ENCODE measurements around the gene AK2. TPM values are rescaled to one million over a fixed set of nuclear protein-coding genes. Genes with fewer than 3 reads are reported as not detected.

The AK2 gene
- total and polyA plus RNA-seq, 4 donors: 34.2 to 181 (median 115) TPM

DNA sequence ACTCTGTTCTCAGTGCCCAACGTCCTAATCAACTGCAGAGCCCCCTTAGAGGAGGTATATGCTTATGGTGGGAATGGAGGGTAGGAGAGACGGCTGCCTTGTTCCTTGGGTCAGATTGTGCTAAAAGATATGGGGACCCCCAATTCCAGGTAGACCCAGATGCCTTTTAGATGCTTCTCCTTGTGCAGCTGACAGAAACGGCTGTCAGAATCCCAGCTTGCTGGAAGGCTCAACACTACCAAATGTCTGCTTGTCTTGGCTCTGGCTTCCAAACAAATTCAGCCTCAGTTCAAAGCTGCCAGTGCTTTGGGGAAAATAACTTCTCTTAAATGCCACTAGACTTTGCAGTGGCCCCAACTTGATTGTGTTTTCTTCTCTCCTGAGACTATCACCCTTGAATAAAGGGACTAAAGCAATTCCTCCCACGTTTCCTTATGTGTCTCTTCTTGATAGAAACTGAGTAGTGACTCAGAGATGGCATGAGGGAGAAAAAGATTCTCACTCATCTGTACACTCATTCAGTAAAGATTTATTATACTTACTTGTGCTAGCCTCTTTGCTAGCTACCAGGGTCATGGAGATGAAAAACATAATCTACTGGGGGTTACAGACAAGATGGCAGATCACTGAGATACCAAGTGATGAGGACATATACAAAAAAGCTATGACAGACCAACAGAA, 68.7 kb downstream of the AK2 start:
- Histone ChIP-seq H3K4me1 (ENCODE audit: control insufficient read depth in 4 of 4, insufficient read depth in 4 of 4, low read length in 3 of 4) (peaks cover 5 to 10% (median 6%) of the 10 kb centered on the region in 4 donors), H3K27ac (ENCODE audit: low read depth in 1 of 2, low read length in 2 of 2) (no peak overlapping the region), H3K9ac (ENCODE audit: low read depth in 1 of 2, low read length in 2 of 2) (no peak overlapping the region), H3K9me3 (ENCODE audit: control insufficient read depth in 4 of 4, low read length in 3 of 4) (no peaks in the 10 kb centered on the region), H3K4me3 (ENCODE audit: low read depth in 1 of 3, low read length in 3 of 3) (no peak overlapping the region), H3K27me3 (ENCODE audit: control insufficient read depth in 4 of 4, insufficient read depth in 4 of 4, low read length in 3 of 4) (no peaks in the 10 kb centered on the region), H3K36me3 (ENCODE audit: control insufficient read depth in 4 of 4, insufficient read depth in 3 of 4, low read depth in 1 of 4, low read length in 3 of 4) (no peaks in the 10 kb centered on the region)
- WGBS: 72% methylated on average over 4 of the region's 4 CpGs
- no peak for DNase-seq (ENCODE audit: low spot score)
- no peak for TF ChIP-seq NR2F2 (IDR thresholded peaks at IDR 0.05)
- no peak for TF ChIP-seq FOXA2 (IDR thresholded peaks at IDR 0.05)
- TF ChIP-seq, protein P1, sequence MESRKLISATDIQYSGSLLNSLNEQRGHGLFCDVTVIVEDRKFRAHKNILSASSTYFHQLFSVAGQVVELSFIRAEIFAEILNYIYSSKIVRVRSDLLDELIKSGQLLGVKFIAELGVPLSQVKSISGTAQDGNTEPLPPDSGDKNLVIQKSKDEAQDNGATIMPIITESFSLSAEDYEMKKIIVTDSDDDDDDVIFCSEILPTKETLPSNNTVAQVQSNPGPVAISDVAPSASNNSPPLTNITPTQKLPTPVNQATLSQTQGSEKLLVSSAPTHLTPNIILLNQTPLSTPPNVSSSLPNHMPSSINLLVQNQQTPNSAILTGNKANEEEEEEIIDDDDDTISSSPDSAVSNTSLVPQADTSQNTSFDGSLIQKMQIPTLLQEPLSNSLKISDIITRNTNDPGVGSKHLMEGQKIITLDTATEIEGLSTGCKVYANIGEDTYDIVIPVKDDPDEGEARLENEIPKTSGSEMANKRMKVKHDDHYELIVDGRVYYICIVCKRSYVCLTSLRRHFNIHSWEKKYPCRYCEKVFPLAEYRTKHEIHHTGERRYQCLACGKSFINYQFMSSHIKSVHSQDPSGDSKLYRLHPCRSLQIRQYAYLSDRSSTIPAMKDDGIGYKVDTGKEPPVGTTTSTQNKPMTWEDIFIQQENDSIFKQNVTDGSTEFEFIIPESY (IDR thresholded peaks at IDR 0.05): no peak
- no peak for TF ChIP-seq SP1 (IDR thresholded peaks at IDR 0.05)
- TF ChIP-seq RXRA (IDR thresholded peaks at IDR 0.05): no peak
- TF ChIP-seq, protein P2, sequence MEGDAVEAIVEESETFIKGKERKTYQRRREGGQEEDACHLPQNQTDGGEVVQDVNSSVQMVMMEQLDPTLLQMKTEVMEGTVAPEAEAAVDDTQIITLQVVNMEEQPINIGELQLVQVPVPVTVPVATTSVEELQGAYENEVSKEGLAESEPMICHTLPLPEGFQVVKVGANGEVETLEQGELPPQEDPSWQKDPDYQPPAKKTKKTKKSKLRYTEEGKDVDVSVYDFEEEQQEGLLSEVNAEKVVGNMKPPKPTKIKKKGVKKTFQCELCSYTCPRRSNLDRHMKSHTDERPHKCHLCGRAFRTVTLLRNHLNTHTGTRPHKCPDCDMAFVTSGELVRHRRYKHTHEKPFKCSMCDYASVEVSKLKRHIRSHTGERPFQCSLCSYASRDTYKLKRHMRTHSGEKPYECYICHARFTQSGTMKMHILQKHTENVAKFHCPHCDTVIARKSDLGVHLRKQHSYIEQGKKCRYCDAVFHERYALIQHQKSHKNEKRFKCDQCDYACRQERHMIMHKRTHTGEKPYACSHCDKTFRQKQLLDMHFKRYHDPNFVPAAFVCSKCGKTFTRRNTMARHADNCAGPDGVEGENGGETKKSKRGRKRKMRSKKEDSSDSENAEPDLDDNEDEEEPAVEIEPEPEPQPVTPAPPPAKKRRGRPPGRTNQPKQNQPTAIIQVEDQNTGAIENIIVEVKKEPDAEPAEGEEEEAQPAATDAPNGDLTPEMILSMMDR (IDR thresholded peaks at IDR 0.05; ENCODE audit: low read depth, low read length, missing input control): no peak
- no peak for TF ChIP-seq FOXA1 (IDR thresholded peaks at IDR 0.05)
- TF ChIP-seq, protein P3, sequence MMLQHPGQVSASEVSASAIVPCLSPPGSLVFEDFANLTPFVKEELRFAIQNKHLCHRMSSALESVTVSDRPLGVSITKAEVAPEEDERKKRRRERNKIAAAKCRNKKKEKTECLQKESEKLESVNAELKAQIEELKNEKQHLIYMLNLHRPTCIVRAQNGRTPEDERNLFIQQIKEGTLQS (IDR thresholded peaks at IDR 0.05): no peak
- TF ChIP-seq TAF1 (conservative IDR thresholded peaks at IDR 0.05): no peak
- no peak for TF ChIP-seq JUND (IDR thresholded peaks at IDR 0.05)
- no peak for TF ChIP-seq GABPA (IDR thresholded peaks at IDR 0.05 in 1 of 2, conservative IDR thresholded peaks at IDR 0.05 in 1 of 2)
- TF ChIP-seq EGR1 (IDR thresholded peaks at IDR 0.05; ENCODE audit: low read depth in 2 of 2): no peak
- TF ChIP-seq HNF4G (IDR thresholded peaks at IDR 0.05): no peak
- TF ChIP-seq, protein P4, sequence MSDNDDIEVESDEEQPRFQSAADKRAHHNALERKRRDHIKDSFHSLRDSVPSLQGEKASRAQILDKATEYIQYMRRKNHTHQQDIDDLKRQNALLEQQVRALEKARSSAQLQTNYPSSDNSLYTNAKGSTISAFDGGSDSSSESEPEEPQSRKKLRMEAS (IDR thresholded peaks at IDR 0.05): no peak
- TF ChIP-seq HNF4A (conservative IDR thresholded peaks at IDR 0.05): no peak
- no peak for TF ChIP-seq RAD21 (IDR thresholded peaks at IDR 0.05)
- no peak for TF ChIP-seq YY1 (IDR thresholded peaks at IDR 0.05)
- TF ChIP-seq, protein P5, sequence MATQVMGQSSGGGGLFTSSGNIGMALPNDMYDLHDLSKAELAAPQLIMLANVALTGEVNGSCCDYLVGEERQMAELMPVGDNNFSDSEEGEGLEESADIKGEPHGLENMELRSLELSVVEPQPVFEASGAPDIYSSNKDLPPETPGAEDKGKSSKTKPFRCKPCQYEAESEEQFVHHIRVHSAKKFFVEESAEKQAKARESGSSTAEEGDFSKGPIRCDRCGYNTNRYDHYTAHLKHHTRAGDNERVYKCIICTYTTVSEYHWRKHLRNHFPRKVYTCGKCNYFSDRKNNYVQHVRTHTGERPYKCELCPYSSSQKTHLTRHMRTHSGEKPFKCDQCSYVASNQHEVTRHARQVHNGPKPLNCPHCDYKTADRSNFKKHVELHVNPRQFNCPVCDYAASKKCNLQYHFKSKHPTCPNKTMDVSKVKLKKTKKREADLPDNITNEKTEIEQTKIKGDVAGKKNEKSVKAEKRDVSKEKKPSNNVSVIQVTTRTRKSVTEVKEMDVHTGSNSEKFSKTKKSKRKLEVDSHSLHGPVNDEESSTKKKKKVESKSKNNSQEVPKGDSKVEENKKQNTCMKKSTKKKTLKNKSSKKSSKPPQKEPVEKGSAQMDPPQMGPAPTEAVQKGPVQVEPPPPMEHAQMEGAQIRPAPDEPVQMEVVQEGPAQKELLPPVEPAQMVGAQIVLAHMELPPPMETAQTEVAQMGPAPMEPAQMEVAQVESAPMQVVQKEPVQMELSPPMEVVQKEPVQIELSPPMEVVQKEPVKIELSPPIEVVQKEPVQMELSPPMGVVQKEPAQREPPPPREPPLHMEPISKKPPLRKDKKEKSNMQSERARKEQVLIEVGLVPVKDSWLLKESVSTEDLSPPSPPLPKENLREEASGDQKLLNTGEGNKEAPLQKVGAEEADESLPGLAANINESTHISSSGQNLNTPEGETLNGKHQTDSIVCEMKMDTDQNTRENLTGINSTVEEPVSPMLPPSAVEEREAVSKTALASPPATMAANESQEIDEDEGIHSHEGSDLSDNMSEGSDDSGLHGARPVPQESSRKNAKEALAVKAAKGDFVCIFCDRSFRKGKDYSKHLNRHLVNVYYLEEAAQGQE (IDR thresholded peaks at IDR 0.05): no peak
